ENCODE measurements around the gene IL2RA. TPM values are rescaled to one million over a fixed set of nuclear protein-coding genes. Genes with fewer than 3 reads are reported as not detected.

The IL2RA gene
- total and polyA plus RNA-seq, 2 experiments from 2014 or later, result not detected

- no peaks in the 10 kb centered on the region for H3K4me1 ChIP-seq (ENCODE audit: low read depth)
- no peak overlapping the region for H3K4me3 ChIP-seq
- no peaks in the 10 kb centered on the region for H3K9me3 ChIP-seq (ENCODE audit: low read depth)
- no peak overlapping the region for H3K27ac ChIP-seq
- DNase-seq (ENCODE audit: low read depth in 1 of 2, low spot score in 1 of 2), result no peak
- no peaks in the 10 kb centered on the region for H3K36me3 ChIP-seq
- no peak for TF ChIP-seq CTCF (IDR thresholded peaks at IDR 0.05; ENCODE audit: low read depth, low read length)
- H3K27me3 ChIP-seq, result no peaks in the 10 kb centered on the region
Observed at GRCh38 chr10:6011558-6011957, 50.6 kb downstream of the IL2RA start.

DNA sequence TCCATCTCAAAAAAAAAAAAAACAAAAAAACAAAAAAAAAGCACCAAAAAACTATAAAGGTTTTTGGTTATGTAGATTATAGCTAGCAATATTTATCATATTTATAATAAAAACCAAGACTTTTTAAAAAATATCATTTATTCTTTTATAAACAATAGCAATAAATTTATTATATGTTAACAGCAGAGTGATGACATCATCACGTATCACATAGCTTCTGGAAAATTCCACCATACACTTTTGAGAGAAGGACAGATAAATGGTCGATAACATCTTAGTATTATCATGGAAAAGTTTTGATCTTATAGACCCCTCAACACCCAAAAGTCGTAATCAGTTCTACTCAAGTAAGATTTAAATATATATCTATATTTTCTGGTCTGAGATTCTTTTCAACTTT is 51.6 kb downstream of the IL2RA start:
- Histone ChIP-seq H3K4me1 (ENCODE audit: low read depth) (no peaks in the 10 kb centered on the region), H3K4me3 (no peak overlapping the region), H3K27ac (no peak overlapping the region), H3K9me3 (ENCODE audit: low read depth) (no peaks in the 10 kb centered on the region), H3K27me3 (no peaks in the 10 kb centered on the region), H3K36me3 (no peaks in the 10 kb centered on the region)
- no peak for TF ChIP-seq CTCF (IDR thresholded peaks at IDR 0.05; ENCODE audit: low read depth, low read length)
- DNase-seq (ENCODE audit: low read depth in 1 of 2, low spot score in 1 of 2), result no peak

DNA sequence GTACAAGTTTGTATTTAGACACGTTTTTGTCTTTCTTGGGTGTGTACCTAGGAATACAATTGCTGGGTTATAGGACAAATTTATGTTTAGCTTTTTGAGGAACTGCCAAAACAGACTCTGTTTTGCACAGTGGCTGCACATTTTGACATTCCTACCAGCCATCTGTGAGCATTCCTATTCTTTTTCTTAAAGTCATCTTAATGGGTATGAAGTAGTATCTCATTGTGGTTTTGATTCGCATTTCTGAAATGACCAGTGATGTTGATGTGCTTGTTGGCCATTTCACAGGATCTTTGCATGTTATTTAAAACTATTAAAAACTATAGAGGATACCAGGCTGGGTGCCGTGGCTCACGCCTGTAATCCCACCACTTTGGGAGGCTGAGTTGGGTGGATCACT is 52.2 kb downstream of the IL2RA start:
- Histone ChIP-seq H3K36me3 (no peaks in the 10 kb centered on the region), H3K4me3 (no peak overlapping the region), H3K27ac (no peak overlapping the region), H3K9me3 (ENCODE audit: low read depth) (no peaks in the 10 kb centered on the region), H3K27me3 (no peaks in the 10 kb centered on the region), H3K4me1 (ENCODE audit: low read depth) (no peaks in the 10 kb centered on the region)
- peak in 1 of 2 donors; percentile 64 for DNase-seq (ENCODE audit: low read depth in 1 of 2, low spot score in 1 of 2)
- TF ChIP-seq CTCF (IDR thresholded peaks at IDR 0.05; ENCODE audit: low read depth, low read length), result no peak

- Histone ChIP-seq H3K4me3 (no peak overlapping the region), H3K27me3 (no peaks in the 10 kb centered on the region), H3K27ac (no peak overlapping the region), H3K4me1 (ENCODE audit: low read depth) (no peaks in the 10 kb centered on the region), H3K36me3 (no peaks in the 10 kb centered on the region), H3K9me3 (ENCODE audit: low read depth) (no peaks in the 10 kb centered on the region)
- TF ChIP-seq CTCF (IDR thresholded peaks at IDR 0.05; ENCODE audit: low read depth, low read length), result no peak
- DNase-seq (ENCODE audit: low read depth in 1 of 2, low spot score in 1 of 2), result peak in 1 of 2 donors; percentile 96
Observed at GRCh38 chr10:6009150-6009549, 53.0 kb downstream of the IL2RA start.

DNA sequence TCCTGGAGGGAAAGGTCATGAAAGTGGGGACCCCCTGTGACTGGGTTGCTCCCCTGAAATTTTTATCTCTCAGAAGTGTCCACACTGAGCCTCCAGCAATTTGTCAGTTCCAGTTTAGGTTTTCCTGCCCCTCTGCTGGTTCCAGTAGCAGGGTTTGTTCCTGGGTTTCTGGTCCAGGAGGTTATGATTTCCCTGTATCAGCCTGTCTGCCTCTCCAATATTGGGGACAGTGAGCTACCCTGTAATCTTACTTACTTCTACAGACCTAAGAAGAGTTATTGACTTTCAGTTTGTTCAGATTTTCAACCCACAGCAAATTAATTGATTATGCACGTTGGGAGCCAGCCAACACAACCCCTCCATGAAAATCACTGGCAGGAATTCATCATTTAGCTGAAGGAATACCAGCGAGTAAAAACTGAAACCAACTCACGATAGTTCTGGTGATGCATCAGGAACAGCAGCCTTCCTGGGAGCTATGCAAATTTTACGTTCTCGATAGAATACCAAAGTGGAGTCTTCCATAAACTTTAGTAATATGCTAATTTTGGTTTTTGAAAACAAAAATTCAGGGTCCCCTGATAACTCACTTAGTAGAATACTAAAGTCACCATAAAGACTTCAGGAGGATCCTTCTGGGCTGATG is 53.5 kb downstream of the IL2RA start:
- Histone ChIP-seq H3K36me3 (no peaks in the 10 kb centered on the region), H3K4me3 (no peak overlapping the region), H3K27me3 (no peaks in the 10 kb centered on the region), H3K4me1 (ENCODE audit: low read depth) (no peaks in the 10 kb centered on the region), H3K27ac (no peak overlapping the region), H3K9me3 (ENCODE audit: low read depth) (no peaks in the 10 kb centered on the region)
- TF ChIP-seq CTCF (IDR thresholded peaks at IDR 0.05; ENCODE audit: low read depth, low read length), result no peak
- peak in 1 of 2 donors; percentile 60 for DNase-seq (ENCODE audit: low read depth in 1 of 2, low spot score in 1 of 2)
